H9 (cell line): ENCODE results near the gene RAB3GAP2. TPM values are rescaled to one million over a fixed set of nuclear protein-coding genes. Genes with fewer than 3 reads are reported as not detected.
"Not testable (repeated sequence)": the region's sequence is repeated elsewhere in the genome, so short reads cannot be mapped to it uniquely, and the experiment has no call there.

ENCODE experiments used
- DNase-seq: peaks from one replicate; pipeline ENCODE4 v3.0.0-alpha.2; 2017
- H2AFZ ChIP-seq: one replicate; pipeline ENCODE4 v1.6.1; 2013; ENCODE audit warnings: mild to moderate bottlenecking, low read length, control low read depth, moderate library complexity
- H2AK5ac ChIP-seq: 2 replicates; pipeline ENCODE4 v1.6.1; 2013; ENCODE audit warnings: low read length, control low read depth, mixed read lengths; ENCODE audit not compliant: insufficient read length
- H2BK120ac ChIP-seq: one replicate; pipeline ENCODE4 v1.6.1; 2013; ENCODE audit warnings: low read depth, mild to moderate bottlenecking, low read length, control low read depth, inconsistent platforms; ENCODE audit not compliant: poor library complexity, severe bottlenecking
- H2BK12ac ChIP-seq: 2 replicates; pipeline ENCODE4 v1.6.1; 2013; ENCODE audit warnings: low read length, control low read depth, mixed read lengths, low read depth; ENCODE audit not compliant: insufficient read length
- H2BK15ac ChIP-seq: 2 replicates; pipeline ENCODE4 v1.6.1; 2013; ENCODE audit warnings: low read depth, low read length, control low read depth
- H2BK20ac ChIP-seq: one replicate; pipeline ENCODE4 v1.6.1; 2013; ENCODE audit warnings: low read depth, mild to moderate bottlenecking, low read length, control low read depth, inconsistent platforms; ENCODE audit not compliant: poor library complexity, severe bottlenecking
- H2BK5ac ChIP-seq: 2 replicates; pipeline ENCODE4 v1.6.1; 2013; ENCODE audit warnings: low read length, control low read depth, mixed read lengths; ENCODE audit not compliant: insufficient read length
- H3K14ac ChIP-seq: 2 replicates; pipeline ENCODE4 v1.6.1; 2013; ENCODE audit warnings: low read length, control low read depth; ENCODE audit not compliant: insufficient read depth
- H3K18ac ChIP-seq: 2 replicates; pipeline ENCODE4 v1.6.1; 2013; ENCODE audit warnings: low read depth, mild to moderate bottlenecking, mixed read lengths, low read length, control low read depth; ENCODE audit not compliant: insufficient read length
- H3K23ac ChIP-seq: 2 replicates; pipeline ENCODE4 v1.6.1; 2013; ENCODE audit warnings: low read length, control low read depth, mixed read lengths, low read depth; ENCODE audit not compliant: insufficient read length
- H3K23me2 ChIP-seq: 2 replicates; pipeline ENCODE4 v1.6.1; 2013; ENCODE audit warnings: low read depth, mild to moderate bottlenecking, mixed read lengths, low read length, control low read depth; ENCODE audit not compliant: insufficient read length, poor library complexity, severe bottlenecking
- H3K27ac ChIP-seq: 2 replicates; pipeline ENCODE4 v1.5.1; 2013; ENCODE audit warnings: low read length, control low read depth, mixed read lengths, low read depth; ENCODE audit not compliant: insufficient read length
- H3K27me3 ChIP-seq: 2 replicates; pipeline ENCODE4 v1.6.1; 2013; ENCODE audit warnings: low read length, control low read depth, inconsistent platforms; ENCODE audit not compliant: insufficient read depth
- H3K4ac ChIP-seq: 2 replicates; pipeline ENCODE4 v1.6.1; 2013; ENCODE audit warnings: low read depth, mild to moderate bottlenecking, control low read depth, inconsistent platforms, low read length, moderate library complexity
- H3K4me1 ChIP-seq: 2 replicates; pipeline ENCODE4 v1.6.1; 2013; ENCODE audit warnings: low read length, control low read depth, inconsistent platforms; ENCODE audit not compliant: insufficient read depth
- H3K4me2 ChIP-seq: 2 replicates; pipeline ENCODE4 v1.6.1; 2013; ENCODE audit warnings: low read length, control low read depth, mixed read lengths; ENCODE audit not compliant: insufficient read length, insufficient read depth
- H3K56ac ChIP-seq: 2 replicates; pipeline ENCODE4 v1.6.1; 2013; ENCODE audit warnings: low read depth, mild to moderate bottlenecking, mixed read lengths, low read length, control low read depth; ENCODE audit not compliant: insufficient read length
- H3K79me1 ChIP-seq: 2 replicates; pipeline ENCODE4 v1.6.1; 2013; ENCODE audit warnings: low read depth, mild to moderate bottlenecking, moderate library complexity, low read length, control low read depth, inconsistent platforms; ENCODE audit not compliant: insufficient read depth, poor library complexity, severe bottlenecking
- H3K79me2 ChIP-seq: 2 replicates; pipeline ENCODE4 v1.6.1; 2013; ENCODE audit warnings: low read length, control low read depth, inconsistent platforms; ENCODE audit not compliant: insufficient read depth
- H3K9ac ChIP-seq: 2 replicates; pipeline ENCODE4 v1.6.1; 2013; ENCODE audit warnings: low read length, control low read depth, mixed read lengths; ENCODE audit not compliant: insufficient read length; ENCODE audit errors: extremely low read depth
- H3K9me3 ChIP-seq: one replicate; pipeline ENCODE4 v1.6.1; 2013; ENCODE audit warnings: low read depth, low read length, inconsistent platforms; ENCODE audit not compliant: control insufficient read depth
- H3T11ph ChIP-seq: one replicate; pipeline ENCODE4 v1.6.1; 2013; ENCODE audit warnings: mild to moderate bottlenecking, low read length, control low read depth, inconsistent platforms
- H4K20me1 ChIP-seq: one replicate; pipeline ENCODE4 v1.6.1; 2013; ENCODE audit not compliant: control insufficient read depth, insufficient read length, insufficient read depth
- H4K5ac ChIP-seq: 2 replicates; pipeline ENCODE4 v1.6.1; 2013; ENCODE audit warnings: low read depth, mild to moderate bottlenecking, mixed read lengths, low read length, control low read depth; ENCODE audit not compliant: insufficient read length
- H4K8ac ChIP-seq: replicated peaks from 2 replicates; pipeline ENCODE4 v1.6.1; 2013; ENCODE audit warnings: low read length, control low read depth, mixed read lengths, low read depth; ENCODE audit not compliant: insufficient read length
- H4K91ac ChIP-seq: 2 replicates; pipeline ENCODE4 v1.6.1; 2013; ENCODE audit warnings: low read depth, mild to moderate bottlenecking, moderate library complexity, mixed read lengths, low read length, control low read depth; ENCODE audit not compliant: insufficient read length
- H3K27ac Mint-ChIP-seq, 3 experiments: 2 replicates in 2 of 3; 3 replicates in 1 of 3; pipeline ENCODE4 v1.8.0; 2020 to 2021; ENCODE audit warnings: mixed read lengths in 3 of 3, mild to moderate bottlenecking in 1 of 3, moderate library complexity in 1 of 3
- H3K27me3 Mint-ChIP-seq: 2 replicates; pipeline ENCODE4 v1.8.0; 2021; ENCODE audit warnings: low read depth, mild to moderate bottlenecking, moderate library complexity, mixed read lengths
- H3K36me3 Mint-ChIP-seq, 3 experiments: 2 replicates in 2 of 3; 3 replicates in 1 of 3; pipeline ENCODE4 v1.8.0; 2020 to 2021; ENCODE audit warnings: low read depth in 3 of 3, mixed read lengths in 3 of 3; ENCODE audit not compliant: insufficient read depth in 1 of 3
- H3K4me1 Mint-ChIP-seq, 2 experiments: 2 replicates each; pipeline ENCODE4 v1.8.0; 2020; ENCODE audit warnings: mixed read lengths in 2 of 2
- H3K4me3 Mint-ChIP-seq, 2 experiments: 2 replicates in 1 of 2; 3 replicates in 1 of 2; pipeline ENCODE4 v1.8.0; 2020 to 2021; ENCODE audit warnings: mild to moderate bottlenecking in 2 of 2, mixed read lengths in 2 of 2, moderate library complexity in 1 of 2
- H3K9me3 Mint-ChIP-seq, 2 experiments: 2 replicates in 1 of 2; 3 replicates in 1 of 2; pipeline ENCODE4 v1.8.0; 2020; ENCODE audit warnings: mild to moderate bottlenecking in 2 of 2, mixed read lengths in 2 of 2, moderate library complexity in 1 of 2
- CTCF ChIP-seq: fragments of 200-600 bp; sonication (generic); conservative IDR thresholded peaks from 3 replicates; pipeline ENCODE4 v1.8.0; 2021; ENCODE audit warnings: antibody characterized with exemption, mild to moderate bottlenecking
- WGBS: extraction: QIAGEN DNeasy Blood & Tissue Kit; methylation state at CpG from one replicate; pipeline ENCODE4 v1.1.7; 2013; ENCODE audit warnings: missing lambda C conversion rate, low lambda C conversion rate, mixed read lengths; ENCODE audit not compliant: insufficient read length; ENCODE audit errors: extremely low coverage; 5-methylcytosine and 5-hydroxymethylcytosine counted together
- total RNA-seq: library from RNA; stranded (reverse); gene quantifications from 2 replicates; pipeline ENCODE4 v1.2.1, GENCODE V29; 2021

RAB3GAP2 gene
- total RNA-seq, 1 experiment from 2014 or later = 48.3 TPM

- H3K4me1 Mint-ChIP-seq = peaks cover 41 to 48% of the 10 kb centered on the region in 2 experiments
- no peak for TF ChIP-seq CTCF
- Histone ChIP-seq H3K4me1 (no peaks in the 10 kb centered on the region), H3K27me3 (no peaks in the 10 kb centered on the region), H3K9me3 (peaks cover 7% of the 10 kb centered on the region), H3K4ac (no peak overlapping the region), H3K18ac (no peak overlapping the region), H4K5ac (no peak overlapping the region), H2BK5ac (no peak overlapping the region), H2BK12ac (no peak overlapping the region), H3K27ac (no peak overlapping the region), H3K79me1 (peaks cover 7% of the 10 kb centered on the region), H4K91ac (no peak overlapping the region), H3K4me2 (no peak overlapping the region), H2AFZ (no peak overlapping the region), H3K79me2 (peaks cover 10% of the 10 kb centered on the region; the same call in 1 of the 2 replicates), H2BK120ac (no peak overlapping the region), H3K23ac (no peak overlapping the region), H3T11ph (no peak overlapping the region), H3K9ac (no peak overlapping the region), H2AK5ac (no peak overlapping the region), H3K56ac (no peak overlapping the region), H4K20me1 (no peaks in the 10 kb centered on the region), H4K8ac (no peak overlapping the region), H2BK20ac (no peak overlapping the region), H2BK15ac (0 out of 2 replicates have a peak overlapping the region, but pooled peaks have one; percentile 31), H3K14ac (no peak overlapping the region), H3K23me2 (no peaks in the 10 kb centered on the region)
- DNase-seq = no peak
- H3K36me3 Mint-ChIP-seq = peaks cover 43 to 75% (median 55%) of the 10 kb centered on the region in 3 experiments
- no peaks in the 10 kb centered on the region for H3K27me3 Mint-ChIP-seq
- WGBS = no CpG with 5 or more reads among the region's 1 CpG
- H3K27ac Mint-ChIP-seq = peak overlapping the region in 1 of 3 experiments; percentile 44; a peak in 1 of 7 replicates
- H3K4me3 Mint-ChIP-seq = no peak overlapping the region
- peaks cover 15 to 42% of the 10 kb centered on the region in 2 experiments for H3K9me3 Mint-ChIP-seq
Observed at GRCh38 chr1:220255204-220255603, 17.0 kb downstream of the RAB3GAP2 start.

GRCh38 chr1:220253290-220253689 lies 19.0 kb downstream of the RAB3GAP2 start:
- Mint-ChIP-seq H3K4me1 (peaks cover 38 to 48% of the 10 kb centered on the region in 2 experiments), H3K9me3 (peaks cover 30 to 52% of the 10 kb centered on the region in 2 experiments), H3K27ac (peak overlapping the region in 1 of 3 experiments; percentile 88; a peak in 2 of 7 replicates), H3K36me3 (peaks cover 56 to 79% (median 66%) of the 10 kb centered on the region in 3 experiments)
- DNase-seq, H3K4ac ChIP-seq, H3K4me1 ChIP-seq, H3K27ac ChIP-seq, H3K56ac ChIP-seq, H4K20me1 ChIP-seq, H3K9ac ChIP-seq, H3K4me3 Mint-ChIP-seq, H2BK20ac ChIP-seq, H3K23me2 ChIP-seq, H3K27me3 ChIP-seq, H3K79me2 ChIP-seq, H4K8ac ChIP-seq, H3K23ac ChIP-seq, H3K18ac ChIP-seq, H4K91ac ChIP-seq, H2AFZ ChIP-seq, H2BK5ac ChIP-seq, H3T11ph ChIP-seq, H3K4me2 ChIP-seq, H2BK120ac ChIP-seq, H2BK15ac ChIP-seq, H3K14ac ChIP-seq, H3K27me3 Mint-ChIP-seq, H2AK5ac ChIP-seq, H4K5ac ChIP-seq, H2BK12ac ChIP-seq: not testable (repeated sequence)
- Histone ChIP-seq H3K9me3 (peaks cover 24% of the 10 kb centered on the region), H3K79me1 (peaks cover 15% of the 10 kb centered on the region)
- WGBS = no CpG with 5 or more reads among the region's 12 CpGs
